ENCODE results near the gene KRTAP5-3.

GRCh38 chr11:1641096-1641495 lies 32.8 kb upstream of the KRTAP5-3 start:
- TF ChIP-seq CTCF (IDR thresholded peaks at IDR 0.05): no peak
- no peak for TF ChIP-seq EP300 (IDR thresholded peaks at IDR 0.05)
- TF ChIP-seq MAX (IDR thresholded peaks at IDR 0.05): no peak
- no peak for TF ChIP-seq CEBPB (IDR thresholded peaks at IDR 0.05)
- TF ChIP-seq MYC (IDR thresholded peaks at IDR 0.05; ENCODE audit: borderline replicate concordance, low read length): no peak
- TF ChIP-seq SMC3 (IDR thresholded peaks at IDR 0.05): no peak
- no peak for TF ChIP-seq ESRRA (IDR thresholded peaks at IDR 0.05; ENCODE audit: borderline replicate concordance, low read length)
- no peak for TF ChIP-seq HMGXB4 (CRISPR knock-in tag; IDR thresholded peaks at IDR 0.05; ENCODE audit: borderline replicate concordance)
- TF ChIP-seq CHD4 (IDR thresholded peaks at IDR 0.05; ENCODE audit: borderline replicate concordance): no peak
- TF ChIP-seq ELK1 (IDR thresholded peaks at IDR 0.05; ENCODE audit: low read depth, low read length): no peak
- TF ChIP-seq JUN (IDR thresholded peaks at IDR 0.05): no peak
- TF ChIP-seq POLR2A (IDR thresholded peaks at IDR 0.05; ENCODE audit: low read length): no peak
- no peak for TF ChIP-seq RCOR1 (IDR thresholded peaks at IDR 0.05; ENCODE audit: low read depth, low read length)
- TF ChIP-seq PBX3 (IDR thresholded peaks at IDR 0.05): no peak

Measured in A549 (cell line).